MM.1S (cell line): ENCODE measurements around the gene PARP8.

ENCODE experiments used
- CTCF ChIP-seq: fragments of 300-600 bp; sonication (generic); IDR thresholded peaks from 2 replicates; pipeline ENCODE4 v1.5.1; 2016; ENCODE audit warnings: antibody characterized with exemption, low read length, mixed read lengths
- EZH2phosphoT487 ChIP-seq: fragments of 300-600 bp; sonication (generic); IDR thresholded peaks from 2 replicates; pipeline ENCODE4 v1.6.1; 2018; ENCODE audit warnings: antibody characterized with exemption, low read length

GRCh38 chr5:50759526-50760270, 93.3 kb downstream of the PARP8 start:
- no peak for TF ChIP-seq CTCF
- TF ChIP-seq EZH2phosphoT487, result no peak
